NCI-H1417 treated with DMSO at 0.1 percent for 48 hours (cell line): Measurements from ENCODE around the gene CROT.
A peak's percentile ranks its signal among the peaks of the same experiment; 100 is the strongest.

Experiments
- DNase-seq: peaks from one replicate; lab custom pipeline; 2025; lab: John Stamatoyannopoulos, UW

Gene CROT

DNA sequence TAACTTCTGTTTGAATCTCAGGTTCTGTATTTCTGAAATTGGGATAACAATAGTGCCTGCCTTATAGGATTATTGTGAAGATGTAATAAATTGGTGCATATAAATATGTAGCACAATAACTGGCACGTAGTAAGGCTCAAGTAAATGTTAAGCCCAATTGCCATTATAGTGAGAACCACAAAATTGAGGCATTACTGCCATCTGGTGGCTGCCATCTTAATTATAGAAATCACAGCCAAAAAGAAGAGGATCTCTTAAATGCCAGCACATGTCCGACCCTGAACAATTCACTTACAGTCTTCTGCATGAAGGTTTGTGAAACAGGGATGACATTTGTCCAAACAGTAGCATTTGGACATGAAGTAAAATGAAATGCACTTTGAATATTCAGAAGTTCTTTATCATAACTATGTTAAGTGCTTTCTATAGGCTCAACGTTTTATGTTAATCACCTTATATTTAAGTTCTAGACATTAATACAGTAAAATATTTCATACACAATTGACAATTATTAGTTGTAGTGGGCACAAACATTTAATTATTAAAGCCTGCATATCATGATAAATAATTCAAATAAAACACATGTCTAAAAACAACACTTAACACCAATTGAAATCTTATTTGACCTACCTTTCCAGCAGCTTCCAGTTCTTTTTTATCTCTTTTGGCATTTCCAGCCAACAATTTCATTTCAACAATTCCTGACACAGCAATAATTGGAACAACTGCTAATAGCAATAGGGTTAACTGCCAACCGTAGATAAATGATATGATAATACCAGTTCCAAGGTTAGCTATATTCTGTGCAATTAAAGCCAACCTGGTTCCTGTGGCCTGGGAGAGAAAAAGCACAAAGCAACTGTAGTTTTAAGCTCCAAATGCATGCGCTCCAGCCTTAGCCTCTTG is 71.5 kb downstream of the CROT start:
- DNase-seq = peak; percentile 26

DNA sequence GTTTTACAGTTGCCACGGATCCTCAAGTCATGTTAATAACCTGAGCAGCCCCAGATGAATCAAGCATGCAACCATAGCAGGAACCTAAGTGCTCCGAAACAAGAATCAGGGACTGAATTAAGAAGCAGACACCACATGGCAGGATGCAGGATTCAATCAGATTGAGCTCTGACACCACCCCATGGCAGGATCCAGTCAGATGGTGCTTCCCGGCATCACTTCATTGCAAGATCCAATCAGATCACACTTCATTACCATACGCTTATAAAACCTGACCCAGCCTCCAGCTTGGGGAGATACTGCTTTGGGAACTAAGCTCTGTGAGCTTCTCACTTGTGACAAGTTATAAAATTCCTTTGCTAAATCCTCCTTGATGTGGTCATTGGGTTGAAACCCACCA is 74.7 kb downstream of the CROT start:
- DNase-seq = no peak

DNA sequence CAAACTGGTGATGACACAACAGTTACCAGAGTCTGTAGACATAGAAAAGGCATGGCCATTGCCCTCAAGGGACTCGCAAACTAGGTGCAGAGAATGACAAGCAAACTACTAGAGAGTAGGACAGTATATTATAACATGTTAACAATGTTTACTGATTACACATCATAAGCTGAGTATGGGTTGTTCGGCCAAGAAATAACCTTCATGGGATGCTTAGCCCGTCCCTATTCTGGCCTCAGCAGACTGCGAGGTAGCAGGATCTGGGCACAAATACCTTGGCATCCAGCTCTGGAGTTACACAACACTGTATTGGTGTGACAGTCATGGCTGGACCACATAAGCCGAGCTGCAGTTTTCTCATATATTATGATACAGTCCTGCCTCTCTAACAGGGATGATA is 78.6 kb downstream of the CROT start:
- no peak for DNase-seq

DNA sequence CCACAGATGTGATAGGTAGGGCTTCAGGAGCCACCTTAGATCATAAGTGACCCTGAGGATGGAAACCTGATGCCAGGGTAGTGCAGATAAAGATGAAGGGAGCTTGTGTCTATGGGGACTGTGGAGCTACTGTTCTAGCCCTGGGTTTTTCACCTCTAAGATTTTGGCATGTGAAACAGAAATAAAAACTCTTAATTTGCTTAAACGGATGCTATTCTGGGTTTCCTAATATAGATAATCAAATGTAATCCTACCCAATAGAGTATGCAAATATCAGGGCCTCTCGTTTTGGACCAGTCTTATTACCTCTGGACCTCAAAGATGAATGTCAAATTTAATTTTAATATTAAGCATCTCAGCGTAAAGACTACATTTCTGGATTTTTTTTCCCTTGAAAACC is 80.7 kb downstream of the CROT start:
- no peak for DNase-seq

- DNase-seq = no peak
Observed at GRCh38 chr7:87427288-87427687, 81.8 kb downstream of the CROT start.

- no peak for DNase-seq
Observed at GRCh38 chr7:87432536-87432935, 87.1 kb downstream of the CROT start.

GRCh38 chr7:87435546-87435945 is 90.1 kb downstream of the CROT start:
- DNase-seq = no peak

GRCh38 chr7:87445897-87446296 is 100.4 kb downstream of the CROT start:
- DNase-seq = no peak

GRCh38 chr7:87447116-87447635 is 101.7 kb downstream of the CROT start:
- DNase-seq = no peak

DNA sequence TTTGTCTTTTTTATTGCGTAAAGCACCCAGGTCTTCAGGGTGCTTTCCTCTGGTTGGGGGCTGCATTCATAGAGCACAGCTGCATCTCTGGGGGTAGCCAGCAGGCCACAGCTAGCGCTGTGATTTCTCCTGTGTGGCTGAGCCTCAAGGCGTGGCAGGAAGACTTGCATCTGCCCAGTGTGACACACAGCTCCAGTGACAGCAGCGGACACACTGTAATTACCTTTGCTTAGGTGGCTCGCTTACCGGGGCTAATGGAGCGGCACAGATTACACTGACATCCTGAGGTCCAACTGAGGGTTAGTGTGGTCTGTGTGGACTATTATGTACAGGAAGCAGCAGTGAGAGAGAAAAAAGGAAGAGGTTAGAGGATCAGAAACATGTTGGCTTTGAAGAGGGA is 102.9 kb downstream of the CROT start:
- peak; percentile 54 for DNase-seq
